GM12878 (cell line): Measurements from ENCODE around the gene LSP1. TPM values are rescaled to one million over a fixed set of nuclear protein-coding genes. Genes with fewer than 3 reads are reported as not detected.
A peak's percentile ranks its signal among the peaks of the same experiment; 100 is the strongest.

Experiments
- ATAC-seq: fragments of 200-7000 bp; cut with Tn5 transposase; 3 replicates; pipeline ENCODE4 v1.9.1; 2020; ENCODE audit warnings: mild to moderate bottlenecking, moderate library complexity
- BruUV-seq: library from RNA; stranded (reverse); fragments of 400-500 nt; replicated peaks from 2 replicates; lab custom pipeline; 2021; lab: Mats Ljungman, UMichigan
- CTCF ChIA-PET: fragments of 300-600 bp; sonication (Branson Sonifier 250); formaldehyde crosslinking; extraction: SDS; loops from one replicate; lab custom pipeline; 2021; ENCODE audit warnings: inconsistent platforms; lab: Yijun Ruan, JAX
- POLR2A ChIA-PET: fragments of 350-600 bp; formaldehyde crosslinking; extraction: SDS; loops from one replicate; lab custom pipeline; 2021; ENCODE audit warnings: inconsistent platforms; lab: Charles Lee
- RAD21 ChIA-PET: fragments of 300-600 bp; sonication (Branson Sonifier 250); formaldehyde crosslinking; loops from one replicate; lab custom pipeline; 2023; ENCODE audit warnings: antibody characterized with exemption; ENCODE audit not compliant: unreplicated experiment; lab: Charles Lee
- SMC1A ChIA-PET: fragments of 300-600 bp; sonication (Branson Sonifier 250); formaldehyde crosslinking; loops from one replicate; lab custom pipeline; 2023; ENCODE audit not compliant: unreplicated experiment, uncharacterized antibody; lab: Charles Lee
- DNase-seq: peaks from one replicate; pipeline ENCODE4 v3.0.0-alpha.2; 2011; ENCODE audit warnings: low read depth, low spot score
- FAIRE-seq: peaks from 3 replicates; lab custom pipeline; 2011; peaks lifted over from hg19 to GRCh38; lab: Jason Lieb, UNC
- H2AFZ ChIP-seq: 2 replicates; pipeline ENCODE4 v1.6.0; 2011; ENCODE audit warnings: low read depth, low read length, control low read depth; ENCODE audit not compliant: control insufficient read depth
- H3K27ac ChIP-seq: 2 replicates; pipeline ENCODE4 v1.5.1; 2011; ENCODE audit warnings: control low read depth; ENCODE audit not compliant: control insufficient read depth, insufficient read depth
- H3K27me3 ChIP-seq, 2 experiments: replicated peaks in 1 of 2; 2 replicates each; pipeline versions ENCODE4 v1.6.0 to v1.6.1; 2011; ENCODE audit warnings: low read length in 1 of 2; ENCODE audit not compliant: control insufficient read depth in 2 of 2, insufficient read depth in 2 of 2
- H3K36me3 ChIP-seq, 2 experiments: 2 replicates each; pipeline ENCODE4 v1.5.1; 2011; ENCODE audit warnings: low read length in 1 of 2; ENCODE audit not compliant: control insufficient read depth in 2 of 2, insufficient read depth in 2 of 2
- H3K4me1 ChIP-seq: 2 replicates; pipeline ENCODE4 v1.6.1; 2011; ENCODE audit warnings: mild to moderate bottlenecking, low read length, moderate library complexity, mixed read lengths; ENCODE audit not compliant: control insufficient read depth, insufficient read depth
- H3K4me2 ChIP-seq: 2 replicates; pipeline ENCODE4 v1.6.0; 2011; ENCODE audit warnings: control low read depth; ENCODE audit not compliant: control insufficient read depth, insufficient read depth
- H3K4me3 ChIP-seq: fragments of 200-600 bp; sonication (generic); 2 replicates; pipeline ENCODE4 v1.5.1; 2016
- H3K79me2 ChIP-seq: 2 replicates; pipeline ENCODE4 v1.6.0; 2011; ENCODE audit warnings: low read length; ENCODE audit not compliant: control insufficient read depth, insufficient read depth
- H3K9ac ChIP-seq: 2 replicates; pipeline ENCODE4 v1.8.0; 2011; ENCODE audit warnings: low read length, control low read depth, mixed read lengths; ENCODE audit not compliant: control insufficient read depth, insufficient read depth
- H3K9me3 ChIP-seq: replicated peaks from 3 replicates; pipeline ENCODE4 v1.5.1; 2011; ENCODE audit warnings: mild to moderate bottlenecking, low read length; ENCODE audit not compliant: control insufficient read depth, insufficient read depth
- H4K20me1 ChIP-seq: 2 replicates; pipeline ENCODE4 v1.6.0; 2011; ENCODE audit not compliant: control insufficient read depth, insufficient read depth
- HDAC6 ChIP-seq: fragments of 200-600 bp; sonication (generic); IDR thresholded peaks from one replicate; pipeline ENCODE4 v1.8.0; 2017; ENCODE audit warnings: antibody characterized with exemption; ENCODE audit not compliant: unreplicated experiment
- RAD21 ChIP-seq: IDR thresholded peaks from 2 replicates; pipeline ENCODE4 v1.6.1; 2011; ENCODE audit warnings: mild to moderate bottlenecking, low read depth, low read length, moderate library complexity; ENCODE audit not compliant: insufficient read depth
- ZNF207 ChIP-seq: fragments of 450-650 bp; IDR thresholded peaks from 2 replicates; pipeline ENCODE4 v1.6.1; 2014; ENCODE audit warnings: antibody characterized with exemption, mild to moderate bottlenecking, borderline replicate concordance
- ZNF384 ChIP-seq: IDR thresholded peaks from 2 replicates; pipeline ENCODE4 v1.6.1; 2012; ENCODE audit warnings: low read depth, mild to moderate bottlenecking, low read length, improper control_type of control experiment, borderline replicate concordance
- WGBS: methylation state at CpG from one replicate; pipeline ENCODE4 v1.1.6; 2016; ENCODE audit warnings: low lambda C conversion rate; ENCODE audit not compliant: insufficient replicate concordance, insufficient coverage; ENCODE audit errors: missing lambda C conversion rate; 5-methylcytosine and 5-hydroxymethylcytosine counted together
- in situ Hi-C: fragments of 300-500 bp; cut with MboI; formaldehyde crosslinking; loops from 9 replicates; pipeline ENCODE4 v1.14.3; 2018; ENCODE audit warnings: mixed read lengths
- intact Hi-C: fragments of 100-400 bp; cut with micrococcal nuclease; formaldehyde crosslinking; loops from one replicate; pipeline ENCODE4 v1.14.2; 2022; ENCODE audit not compliant: unreplicated experiment
- polyA plus RNA-seq, 11 experiments: library from polyadenylated mRNA; depleted of rRNA in 4 of 11; unstranded in 6 of 11; stranded (reverse) in 5 of 11; fragments of >200 nt; fragmentation: Nextera tagmentation in 4 of 11; fragmentation: Illumina TruSeq in 1 of 11; extraction: Ambion mirVana in 4 of 11; extraction: Trizol in 1 of 11; gene quantifications; 1 replicate in 1 of 11; 2 replicates in 10 of 11; pipeline versions ENCODE4 v1.2.1 to v1.2.3, GENCODE V29; 2011 to 2016; ENCODE audit warnings: inconsistent platforms in 2 of 11, missing spikeins in 2 of 11, low read depth in 1 of 11
- total RNA-seq, 4 experiments: library from RNA; depleted of rRNA in 3 of 4; stranded (reverse); fragments of >200 nt in 3 of 4; fragmentation: Illumina TruSeq in 1 of 4; extraction: Trizol in 1 of 4; gene quantifications; 2 replicates each; pipeline versions ENCODE4 v1.2.1 to v1.2.3, GENCODE V29; 2013 to 2021
- TF ChIP-seq, protein P1 (sequence below), 3 experiments: IDR thresholded peaks in 2 of 3; conservative IDR thresholded peaks in 1 of 3; 2 replicates each; pipeline ENCODE4 v1.5.1; 2011; ENCODE audit warnings: low read depth in 3 of 3, low read length in 3 of 3, mild to moderate bottlenecking in 3 of 3, control low read depth in 2 of 3, moderate library complexity in 2 of 3, inconsistent platforms in 1 of 3, mixed read lengths in 1 of 3; ENCODE audit not compliant: control insufficient read depth in 2 of 3, insufficient read depth in 1 of 3; ENCODE audit errors: extremely low read depth in 1 of 3

The LSP1 gene
- total and polyA plus RNA-seq, 10 of the 15 experiments (the other 5 are each of a cell fraction or from before 2014, with no cell fraction given), result 19.2 to 488 (median 369) TPM

GRCh38 chr11:1876361-1877063, 23.6 kb downstream of the LSP1 start:
- no peak overlapping the region for H2AFZ ChIP-seq
- intact Hi-C loops, result no loop called here
- no peak overlapping the region for H3K4me3 ChIP-seq
- FAIRE-seq (no peak), ATAC-seq (peak; percentile 46; the same call in 2 of the 3 replicates), DNase-seq (no peak)
- no peaks in the 10 kb centered on the region for H3K9me3 ChIP-seq
- no peaks in the 10 kb centered on the region for H4K20me1 ChIP-seq
- H3K4me2 ChIP-seq, result no peak overlapping the region
- no peaks in the 10 kb centered on the region; the same call in 1 of the 2 replicates for H3K4me1 ChIP-seq
- ChIA-PET CTCF (interaction anchor here (1.0 to 1.6 kb wide), 2 partner anchors 21 to 23 kb away, joined by 3 to 4 read pairs; no protein-coding TSS in a partner anchor), POLR2A (no interaction called here), SMC1A (no interaction called here), RAD21 (interaction anchor here (1.4 kb wide), 1 partner anchor 40 kb away, joined by 3 read pairs; no protein-coding TSS in a partner anchor)
- no peak overlapping the region for H3K27ac ChIP-seq
- BruUV-seq, result no TSS peak
- no peak overlapping the region for H3K9ac ChIP-seq
- H3K36me3 ChIP-seq, result peaks cover 0 to 12% of the 10 kb centered on the region in 2 experiments; a peak in 2 of 4 replicates
- no peaks in the 10 kb centered on the region for H3K27me3 ChIP-seq
- H3K79me2 ChIP-seq, result no peaks in the 10 kb centered on the region; the same call in none of the 2 replicates
- in situ Hi-C loops, result no loop called here
- TF ChIP-seq ZNF384 (no peak), ZNF207 (no peak), RAD21 (peak; percentile 17; the same call in 1 of the 2 replicates), HDAC6 (no peak)
- TF ChIP-seq, protein P1, sequence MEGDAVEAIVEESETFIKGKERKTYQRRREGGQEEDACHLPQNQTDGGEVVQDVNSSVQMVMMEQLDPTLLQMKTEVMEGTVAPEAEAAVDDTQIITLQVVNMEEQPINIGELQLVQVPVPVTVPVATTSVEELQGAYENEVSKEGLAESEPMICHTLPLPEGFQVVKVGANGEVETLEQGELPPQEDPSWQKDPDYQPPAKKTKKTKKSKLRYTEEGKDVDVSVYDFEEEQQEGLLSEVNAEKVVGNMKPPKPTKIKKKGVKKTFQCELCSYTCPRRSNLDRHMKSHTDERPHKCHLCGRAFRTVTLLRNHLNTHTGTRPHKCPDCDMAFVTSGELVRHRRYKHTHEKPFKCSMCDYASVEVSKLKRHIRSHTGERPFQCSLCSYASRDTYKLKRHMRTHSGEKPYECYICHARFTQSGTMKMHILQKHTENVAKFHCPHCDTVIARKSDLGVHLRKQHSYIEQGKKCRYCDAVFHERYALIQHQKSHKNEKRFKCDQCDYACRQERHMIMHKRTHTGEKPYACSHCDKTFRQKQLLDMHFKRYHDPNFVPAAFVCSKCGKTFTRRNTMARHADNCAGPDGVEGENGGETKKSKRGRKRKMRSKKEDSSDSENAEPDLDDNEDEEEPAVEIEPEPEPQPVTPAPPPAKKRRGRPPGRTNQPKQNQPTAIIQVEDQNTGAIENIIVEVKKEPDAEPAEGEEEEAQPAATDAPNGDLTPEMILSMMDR (IDR thresholded peaks at IDR 0.05 in 2 of 3, conservative IDR thresholded peaks at IDR 0.05 in 1 of 3; ENCODE audit: control insufficient read depth in 2 of 3, extremely low read depth in 1 of 3, insufficient read depth in 1 of 3, low read depth in 3 of 3, low read length in 3 of 3), result peak; percentile 27 to 58 (median 47)
- 78% methylated on average over 23 of the region's 26 CpGs for WGBS
